WTC11 (cell line): Measurements from ENCODE around the gene COL4A1. TPM values are rescaled to one million over a fixed set of nuclear protein-coding genes. Genes with fewer than 3 reads are reported as not detected.

Source experiments
- ATAC-seq: fragments of 200-7000 bp; cut with Tn5 transposase; 2 replicates; pipeline ENCODE4 v1.10.0; 2021; ENCODE audit warnings: mild to moderate bottlenecking, moderate library complexity
- CTCF ChIA-PET: fragments of 300-600 bp; sonication (Branson Sonifier 250); formaldehyde crosslinking; loops from one replicate; lab custom pipeline; 2021; ENCODE audit warnings: antibody characterized with exemption; lab: Charles Lee
- POLR2A ChIA-PET: fragments of 350-600 bp; sonication (Branson Sonifier 250); formaldehyde crosslinking; loops from one replicate; lab custom pipeline; 2021; ENCODE audit warnings: antibody characterized with exemption; lab: Charles Lee
- DNase-seq: peaks from one replicate; pipeline ENCODE4 v3.0.0; 2021; ENCODE audit warnings: low spot score
- H3K27ac Mint-ChIP-seq: 2 replicates; pipeline ENCODE4 v1.8.0; 2021; ENCODE audit warnings: mixed read lengths
- H3K27me3 Mint-ChIP-seq: 2 replicates; pipeline ENCODE4 v1.8.0; 2021; ENCODE audit warnings: low read depth, mild to moderate bottlenecking, moderate library complexity, mixed read lengths
- H3K36me3 Mint-ChIP-seq: 2 replicates; pipeline ENCODE4 v1.8.0; 2021; ENCODE audit warnings: mixed read lengths
- H3K4me1 Mint-ChIP-seq: 2 replicates; pipeline ENCODE4 v1.8.0; 2022; ENCODE audit warnings: mixed read lengths
- H3K4me3 Mint-ChIP-seq: 2 replicates; pipeline ENCODE4 v1.8.0; 2021; ENCODE audit warnings: mild to moderate bottlenecking, moderate library complexity, mixed read lengths
- H3K9me3 Mint-ChIP-seq: 2 replicates; pipeline ENCODE4 v1.8.0; 2021; ENCODE audit warnings: mixed read lengths
- CBFB ChIP-seq: sonication (generic); formaldehyde crosslinking; IDR thresholded peaks from 2 replicates; pipeline ENCODE4 v1.8.1; 2022; ENCODE audit warnings: mild to moderate bottlenecking, low read depth, missing genetic modification reagents
- CREM ChIP-seq: sonication (generic); formaldehyde crosslinking; IDR thresholded peaks from 2 replicates; pipeline ENCODE4 v1.8.1; 2022; ENCODE audit warnings: mild to moderate bottlenecking, missing genetic modification reagents, moderate library complexity
- ELF4 ChIP-seq: sonication (generic); formaldehyde crosslinking; IDR thresholded peaks from 2 replicates; pipeline ENCODE4 v1.8.1; 2022; ENCODE audit warnings: low read depth, mild to moderate bottlenecking, moderate library complexity, missing genetic modification reagents
- JAZF1 ChIP-seq: fragments of 250-450 bp; sonication (Bioruptor Pico); IDR thresholded peaks from 2 replicates; pipeline ENCODE4 v1.9.0; 2021; ENCODE audit warnings: moderate library complexity, mild to moderate bottlenecking, inconsistent platforms
- JUN ChIP-seq: sonication (generic); formaldehyde crosslinking; IDR thresholded peaks from 2 replicates; pipeline ENCODE4 v1.8.0; 2023; ENCODE audit warnings: mild to moderate bottlenecking, missing genetic modification reagents
- KAT7 ChIP-seq: sonication (generic); formaldehyde crosslinking; IDR thresholded peaks from 2 replicates; pipeline ENCODE4 v1.8.1; 2023; ENCODE audit warnings: missing genetic modification reagents, mild to moderate bottlenecking, borderline replicate concordance
- RELA ChIP-seq: sonication (generic); formaldehyde crosslinking; IDR thresholded peaks from 2 replicates; pipeline ENCODE4 v1.8.1; 2022; ENCODE audit warnings: missing genetic modification reagents, mild to moderate bottlenecking, borderline replicate concordance
- SMAD4 ChIP-seq: sonication (generic); formaldehyde crosslinking; IDR thresholded peaks from 2 replicates; pipeline ENCODE4 v1.8.0; 2022; ENCODE audit warnings: mild to moderate bottlenecking, missing genetic modification reagents
- ZNF317 ChIP-seq: sonication (generic); formaldehyde crosslinking; IDR thresholded peaks from 2 replicates; pipeline ENCODE4 v1.8.1; 2023; ENCODE audit warnings: low read depth, mild to moderate bottlenecking, moderate library complexity, missing genetic modification reagents, borderline replicate concordance
- ZNF396 ChIP-seq: fragments of 250-450 bp; sonication (Bioruptor Pico); IDR thresholded peaks from 2 replicates; pipeline ENCODE4 v1.8.0; 2021; ENCODE audit warnings: mild to moderate bottlenecking, moderate library complexity, borderline replicate concordance
- total RNA-seq: library from RNA; stranded (reverse); gene quantifications from 3 replicates; pipeline ENCODE4 v1.2.3, GENCODE V29; 2021
- TF ChIP-seq, protein P1 (sequence below): sonication (generic); formaldehyde crosslinking; IDR thresholded peaks from 2 replicates; pipeline ENCODE4 v1.8.0; 2023; ENCODE audit warnings: missing genetic modification reagents, mild to moderate bottlenecking, borderline replicate concordance
- TF ChIP-seq, protein P2 (sequence below): sonication (generic); formaldehyde crosslinking; IDR thresholded peaks from 2 replicates; pipeline ENCODE4 v1.8.0; 2022; ENCODE audit warnings: mild to moderate bottlenecking, missing genetic modification reagents
- TF ChIP-seq, protein P3 (sequence below): sonication (generic); formaldehyde crosslinking; IDR thresholded peaks from 2 replicates; pipeline ENCODE4 v1.8.1; 2022; ENCODE audit warnings: low read depth, mild to moderate bottlenecking, moderate library complexity, missing genetic modification reagents, borderline replicate concordance
- TF ChIP-seq, protein P4 (sequence below): sonication (generic); formaldehyde crosslinking; IDR thresholded peaks from 2 replicates; pipeline ENCODE4 v1.8.0; 2022; ENCODE audit warnings: mild to moderate bottlenecking, missing genetic modification reagents
- TF ChIP-seq, protein P5 (sequence below): fragments of 250-450 bp; sonication (Bioruptor Pico); IDR thresholded peaks from 2 replicates; pipeline ENCODE4 v1.9.0; 2021; ENCODE audit warnings: mild to moderate bottlenecking, borderline replicate concordance
- TF ChIP-seq, protein P6 (sequence below): sonication (generic); formaldehyde crosslinking; IDR thresholded peaks from 2 replicates; pipeline ENCODE4 v1.8.0; 2023; ENCODE audit warnings: missing genetic modification reagents
- TF ChIP-seq, protein P7 (sequence below): fragments of 250-450 bp; sonication (Bioruptor Pico); IDR thresholded peaks from 2 replicates; pipeline ENCODE4 v1.9.0; 2021; ENCODE audit warnings: moderate library complexity, mild to moderate bottlenecking, inconsistent platforms, borderline replicate concordance

Gene COL4A1
- total RNA-seq, 1 experiment from 2014 or later = 89.6 TPM

DNA sequence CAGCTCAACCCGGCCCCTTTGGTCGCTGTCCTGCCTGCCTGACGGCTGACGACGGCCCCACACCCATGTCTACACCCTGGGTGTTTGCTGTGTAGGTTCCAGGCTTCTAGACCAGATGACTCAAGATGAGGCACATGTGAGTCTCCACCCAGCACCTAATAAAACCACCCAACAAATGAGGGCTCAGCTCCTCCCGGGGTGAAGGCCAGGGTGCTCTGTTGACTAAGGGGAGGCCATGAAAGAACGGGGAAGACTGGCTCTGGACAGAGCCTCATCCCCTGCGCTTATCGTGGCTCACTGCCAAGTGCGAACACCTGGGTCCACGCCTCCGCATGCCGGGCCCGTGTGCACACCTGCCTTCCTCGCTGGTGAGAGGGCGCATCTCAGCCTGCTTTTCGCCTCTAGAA, 39.7 kb upstream of the COL4A1 start:
- no peak overlapping the region for H3K4me3 Mint-ChIP-seq
- DNase-seq = no peak
- ChIA-PET CTCF (interaction anchor here (1.0 kb wide), 1 partner anchor 8 kb away, joined by 3 read pairs; no protein-coding TSS in a partner anchor), POLR2A (no interaction called here)
- peaks cover 10% of the 10 kb centered on the region for H3K4me1 Mint-ChIP-seq
- no peaks in the 10 kb centered on the region for H3K36me3 Mint-ChIP-seq
- no peak for TF ChIP-seq RELA (CRISPR knock-in tag)
- no peak for TF ChIP-seq ZNF396 (CRISPR knock-in tag)
- TF ChIP-seq ELF4 (CRISPR knock-in tag) = no peak
- TF ChIP-seq, protein P1, sequence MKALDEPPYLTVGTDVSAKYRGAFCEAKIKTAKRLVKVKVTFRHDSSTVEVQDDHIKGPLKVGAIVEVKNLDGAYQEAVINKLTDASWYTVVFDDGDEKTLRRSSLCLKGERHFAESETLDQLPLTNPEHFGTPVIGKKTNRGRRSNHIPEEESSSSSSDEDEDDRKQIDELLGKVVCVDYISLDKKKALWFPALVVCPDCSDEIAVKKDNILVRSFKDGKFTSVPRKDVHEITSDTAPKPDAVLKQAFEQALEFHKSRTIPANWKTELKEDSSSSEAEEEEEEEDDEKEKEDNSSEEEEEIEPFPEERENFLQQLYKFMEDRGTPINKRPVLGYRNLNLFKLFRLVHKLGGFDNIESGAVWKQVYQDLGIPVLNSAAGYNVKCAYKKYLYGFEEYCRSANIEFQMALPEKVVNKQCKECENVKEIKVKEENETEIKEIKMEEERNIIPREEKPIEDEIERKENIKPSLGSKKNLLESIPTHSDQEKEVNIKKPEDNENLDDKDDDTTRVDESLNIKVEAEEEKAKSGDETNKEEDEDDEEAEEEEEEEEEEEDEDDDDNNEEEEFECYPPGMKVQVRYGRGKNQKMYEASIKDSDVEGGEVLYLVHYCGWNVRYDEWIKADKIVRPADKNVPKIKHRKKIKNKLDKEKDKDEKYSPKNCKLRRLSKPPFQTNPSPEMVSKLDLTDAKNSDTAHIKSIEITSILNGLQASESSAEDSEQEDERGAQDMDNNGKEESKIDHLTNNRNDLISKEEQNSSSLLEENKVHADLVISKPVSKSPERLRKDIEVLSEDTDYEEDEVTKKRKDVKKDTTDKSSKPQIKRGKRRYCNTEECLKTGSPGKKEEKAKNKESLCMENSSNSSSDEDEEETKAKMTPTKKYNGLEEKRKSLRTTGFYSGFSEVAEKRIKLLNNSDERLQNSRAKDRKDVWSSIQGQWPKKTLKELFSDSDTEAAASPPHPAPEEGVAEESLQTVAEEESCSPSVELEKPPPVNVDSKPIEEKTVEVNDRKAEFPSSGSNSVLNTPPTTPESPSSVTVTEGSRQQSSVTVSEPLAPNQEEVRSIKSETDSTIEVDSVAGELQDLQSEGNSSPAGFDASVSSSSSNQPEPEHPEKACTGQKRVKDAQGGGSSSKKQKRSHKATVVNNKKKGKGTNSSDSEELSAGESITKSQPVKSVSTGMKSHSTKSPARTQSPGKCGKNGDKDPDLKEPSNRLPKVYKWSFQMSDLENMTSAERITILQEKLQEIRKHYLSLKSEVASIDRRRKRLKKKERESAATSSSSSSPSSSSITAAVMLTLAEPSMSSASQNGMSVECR (CRISPR knock-in tag) = no peak
- TF ChIP-seq, protein P2, sequence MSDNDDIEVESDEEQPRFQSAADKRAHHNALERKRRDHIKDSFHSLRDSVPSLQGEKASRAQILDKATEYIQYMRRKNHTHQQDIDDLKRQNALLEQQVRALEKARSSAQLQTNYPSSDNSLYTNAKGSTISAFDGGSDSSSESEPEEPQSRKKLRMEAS (CRISPR knock-in tag) = no peak
- TF ChIP-seq, protein P3, sequence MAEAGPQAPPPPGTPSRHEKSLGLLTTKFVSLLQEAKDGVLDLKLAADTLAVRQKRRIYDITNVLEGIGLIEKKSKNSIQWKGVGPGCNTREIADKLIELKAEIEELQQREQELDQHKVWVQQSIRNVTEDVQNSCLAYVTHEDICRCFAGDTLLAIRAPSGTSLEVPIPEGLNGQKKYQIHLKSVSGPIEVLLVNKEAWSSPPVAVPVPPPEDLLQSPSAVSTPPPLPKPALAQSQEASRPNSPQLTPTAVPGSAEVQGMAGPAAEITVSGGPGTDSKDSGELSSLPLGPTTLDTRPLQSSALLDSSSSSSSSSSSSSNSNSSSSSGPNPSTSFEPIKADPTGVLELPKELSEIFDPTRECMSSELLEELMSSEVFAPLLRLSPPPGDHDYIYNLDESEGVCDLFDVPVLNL = no peak
- TF ChIP-seq, protein P4, sequence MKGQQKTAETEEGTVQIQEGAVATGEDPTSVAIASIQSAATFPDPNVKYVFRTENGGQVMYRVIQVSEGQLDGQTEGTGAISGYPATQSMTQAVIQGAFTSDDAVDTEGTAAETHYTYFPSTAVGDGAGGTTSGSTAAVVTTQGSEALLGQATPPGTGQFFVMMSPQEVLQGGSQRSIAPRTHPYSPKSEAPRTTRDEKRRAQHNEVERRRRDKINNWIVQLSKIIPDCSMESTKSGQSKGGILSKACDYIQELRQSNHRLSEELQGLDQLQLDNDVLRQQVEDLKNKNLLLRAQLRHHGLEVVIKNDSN (CRISPR knock-in tag) = no peak
- no peak for TF ChIP-seq ZNF317 (CRISPR knock-in tag)
- TF ChIP-seq, protein P5, sequence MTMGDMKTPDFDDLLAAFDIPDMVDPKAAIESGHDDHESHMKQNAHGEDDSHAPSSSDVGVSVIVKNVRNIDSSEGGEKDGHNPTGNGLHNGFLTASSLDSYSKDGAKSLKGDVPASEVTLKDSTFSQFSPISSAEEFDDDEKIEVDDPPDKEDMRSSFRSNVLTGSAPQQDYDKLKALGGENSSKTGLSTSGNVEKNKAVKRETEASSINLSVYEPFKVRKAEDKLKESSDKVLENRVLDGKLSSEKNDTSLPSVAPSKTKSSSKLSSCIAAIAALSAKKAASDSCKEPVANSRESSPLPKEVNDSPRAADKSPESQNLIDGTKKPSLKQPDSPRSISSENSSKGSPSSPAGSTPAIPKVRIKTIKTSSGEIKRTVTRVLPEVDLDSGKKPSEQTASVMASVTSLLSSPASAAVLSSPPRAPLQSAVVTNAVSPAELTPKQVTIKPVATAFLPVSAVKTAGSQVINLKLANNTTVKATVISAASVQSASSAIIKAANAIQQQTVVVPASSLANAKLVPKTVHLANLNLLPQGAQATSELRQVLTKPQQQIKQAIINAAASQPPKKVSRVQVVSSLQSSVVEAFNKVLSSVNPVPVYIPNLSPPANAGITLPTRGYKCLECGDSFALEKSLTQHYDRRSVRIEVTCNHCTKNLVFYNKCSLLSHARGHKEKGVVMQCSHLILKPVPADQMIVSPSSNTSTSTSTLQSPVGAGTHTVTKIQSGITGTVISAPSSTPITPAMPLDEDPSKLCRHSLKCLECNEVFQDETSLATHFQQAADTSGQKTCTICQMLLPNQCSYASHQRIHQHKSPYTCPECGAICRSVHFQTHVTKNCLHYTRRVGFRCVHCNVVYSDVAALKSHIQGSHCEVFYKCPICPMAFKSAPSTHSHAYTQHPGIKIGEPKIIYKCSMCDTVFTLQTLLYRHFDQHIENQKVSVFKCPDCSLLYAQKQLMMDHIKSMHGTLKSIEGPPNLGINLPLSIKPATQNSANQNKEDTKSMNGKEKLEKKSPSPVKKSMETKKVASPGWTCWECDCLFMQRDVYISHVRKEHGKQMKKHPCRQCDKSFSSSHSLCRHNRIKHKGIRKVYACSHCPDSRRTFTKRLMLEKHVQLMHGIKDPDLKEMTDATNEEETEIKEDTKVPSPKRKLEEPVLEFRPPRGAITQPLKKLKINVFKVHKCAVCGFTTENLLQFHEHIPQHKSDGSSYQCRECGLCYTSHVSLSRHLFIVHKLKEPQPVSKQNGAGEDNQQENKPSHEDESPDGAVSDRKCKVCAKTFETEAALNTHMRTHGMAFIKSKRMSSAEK (CRISPR knock-in tag) = no peak
- no peak for TF ChIP-seq JUN (CRISPR knock-in tag)
- TF ChIP-seq SMAD4 (CRISPR knock-in tag) = no peak
- TF ChIP-seq, protein P6, sequence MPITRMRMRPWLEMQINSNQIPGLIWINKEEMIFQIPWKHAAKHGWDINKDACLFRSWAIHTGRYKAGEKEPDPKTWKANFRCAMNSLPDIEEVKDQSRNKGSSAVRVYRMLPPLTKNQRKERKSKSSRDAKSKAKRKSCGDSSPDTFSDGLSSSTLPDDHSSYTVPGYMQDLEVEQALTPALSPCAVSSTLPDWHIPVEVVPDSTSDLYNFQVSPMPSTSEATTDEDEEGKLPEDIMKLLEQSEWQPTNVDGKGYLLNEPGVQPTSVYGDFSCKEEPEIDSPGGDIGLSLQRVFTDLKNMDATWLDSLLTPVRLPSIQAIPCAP (CRISPR knock-in tag) = no peak
- TF ChIP-seq CREM = no peak
- TF ChIP-seq JAZF1 = no peak
- TF ChIP-seq, protein P7, sequence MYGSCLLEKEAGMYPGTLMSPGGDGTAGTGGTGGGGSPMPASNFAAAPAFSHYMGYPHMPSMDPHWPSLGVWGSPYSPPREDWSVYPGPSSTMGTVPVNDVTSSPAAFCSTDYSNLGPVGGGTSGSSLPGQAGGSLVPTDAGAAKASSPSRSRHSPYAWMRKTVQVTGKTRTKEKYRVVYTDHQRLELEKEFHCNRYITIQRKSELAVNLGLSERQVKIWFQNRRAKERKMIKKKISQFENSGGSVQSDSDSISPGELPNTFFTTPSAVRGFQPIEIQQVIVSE (CRISPR knock-in tag) = no peak
- TF ChIP-seq CBFB = no peak
- TF ChIP-seq KAT7 (CRISPR knock-in tag) = no peak
- H3K27me3 Mint-ChIP-seq = no peaks in the 10 kb centered on the region
- ATAC-seq = no peak
- no peak overlapping the region for H3K27ac Mint-ChIP-seq
- H3K9me3 Mint-ChIP-seq = peaks cover 4% of the 10 kb centered on the region
